ENCODE data around the gene PLXNA4. TPM values are rescaled to one million over a fixed set of nuclear protein-coding genes. Genes with fewer than 3 reads are reported as not detected.
A peak's percentile ranks its signal among the peaks of the same experiment; 100 is the strongest.

PLXNA4 gene
- total and polyA plus RNA-seq, 2 experiments from 2014 or later: 0.32 TPM; not detected in 1

DNA sequence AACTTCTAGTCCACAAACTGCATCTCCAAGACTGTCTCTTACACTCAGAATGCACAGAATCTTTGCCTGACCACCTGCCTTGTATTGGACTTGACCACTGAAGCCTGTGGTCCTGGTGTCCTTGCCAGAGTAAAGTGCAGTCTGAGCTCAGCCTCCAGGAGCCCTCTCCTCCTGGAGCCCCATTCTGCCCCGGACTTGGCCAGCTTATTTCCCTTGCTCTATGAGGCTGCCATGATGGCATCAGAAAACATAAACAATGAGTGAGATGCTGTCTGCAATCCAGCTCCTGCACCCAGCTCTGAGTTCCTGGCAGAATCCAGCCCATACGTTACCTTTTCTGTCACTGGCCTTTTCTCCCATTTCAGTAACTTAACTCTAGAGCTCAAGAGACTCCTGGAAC, 494.6 kb downstream of the PLXNA4 start:
- peaks cover 26% of the 10 kb centered on the region for H3K4me1 ChIP-seq (ENCODE audit: insufficient read depth)
- no peaks in the 10 kb centered on the region for H3K27me3 ChIP-seq (replicated peaks; ENCODE audit: insufficient read depth)
- DNase-seq: no peak
- TF ChIP-seq EZH2 (IDR thresholded peaks at IDR 0.05; ENCODE audit: insufficient read depth, poor library complexity, severe bottlenecking) (no peak), EZH2phosphoT487 (IDR thresholded peaks at IDR 0.05; ENCODE audit: insufficient read depth, low read depth) (no peak)
- no peaks in the 10 kb centered on the region for H3K36me3 ChIP-seq (ENCODE audit: low read depth)
- no peak overlapping the region for H3K4me3 ChIP-seq
- H3K4me2 ChIP-seq (ENCODE audit: unreplicated experiment): no peak overlapping the region
- WGBS, 2 experiments (ENCODE audit: low coverage in 1 of 2, low lambda C conversion rate in 2 of 2, missing lambda C conversion rate in 2 of 2): 96 to 98% methylated on average over 2 of the region's 2 CpGs
- no peak overlapping the region for H3K9ac ChIP-seq
- no peaks in the 10 kb centered on the region for H3F3A ChIP-seq (ENCODE audit: insufficient read depth)
- in situ Hi-C loops (cut with MboI): no loop called here
- no peak overlapping the region for H3K27ac ChIP-seq
- no peaks in the 10 kb centered on the region for H3K9me3 ChIP-seq (ENCODE audit: low read depth)
- no peak overlapping the region for H2AFZ ChIP-seq
- H3K79me2 ChIP-seq (ENCODE audit: insufficient read depth): no peaks in the 10 kb centered on the region
- no peaks in the 10 kb centered on the region for H4K20me1 ChIP-seq (ENCODE audit: insufficient read depth)
- no peaks in the 10 kb centered on the region for H3K9me2 ChIP-seq (ENCODE audit: insufficient read depth)

DNA sequence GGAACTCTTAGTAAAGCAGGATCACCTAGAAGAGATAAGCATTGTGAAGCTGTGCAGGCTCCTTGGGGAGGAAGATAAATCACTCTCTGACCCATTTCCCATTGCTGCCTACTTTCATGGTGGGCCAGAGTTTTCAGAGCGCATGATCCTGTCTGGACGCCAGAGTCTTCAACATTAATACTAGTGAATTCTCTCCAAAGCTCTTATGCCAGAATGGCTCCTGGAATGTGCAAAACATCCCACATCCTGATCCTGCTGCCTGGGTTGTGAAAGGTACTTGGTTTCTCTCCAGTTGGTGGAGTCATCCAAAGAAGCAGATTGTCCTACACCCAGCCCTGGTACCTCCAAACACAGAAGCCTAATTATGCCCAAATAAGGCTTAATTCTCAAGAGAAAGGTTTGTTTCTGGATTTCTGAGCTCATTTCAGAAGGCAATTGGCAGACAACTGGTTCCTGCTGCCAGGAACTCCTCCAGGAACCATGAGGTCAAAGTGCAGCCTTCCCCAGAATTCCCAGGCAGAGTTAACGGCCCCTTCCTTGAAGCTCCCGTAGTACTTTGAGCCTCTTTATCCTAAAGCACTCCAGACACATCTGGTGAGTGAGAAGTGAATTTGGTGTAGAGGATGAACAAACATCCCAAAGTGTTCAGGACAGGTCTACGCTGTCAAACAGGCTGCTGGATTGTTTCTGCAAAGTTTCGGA, 495.2 kb downstream of the PLXNA4 start:
- Histone ChIP-seq H3K4me3 (no peak overlapping the region), H3K4me1 (ENCODE audit: insufficient read depth) (peaks cover 26% of the 10 kb centered on the region)
- DNase-seq: peak; percentile 80

DNA sequence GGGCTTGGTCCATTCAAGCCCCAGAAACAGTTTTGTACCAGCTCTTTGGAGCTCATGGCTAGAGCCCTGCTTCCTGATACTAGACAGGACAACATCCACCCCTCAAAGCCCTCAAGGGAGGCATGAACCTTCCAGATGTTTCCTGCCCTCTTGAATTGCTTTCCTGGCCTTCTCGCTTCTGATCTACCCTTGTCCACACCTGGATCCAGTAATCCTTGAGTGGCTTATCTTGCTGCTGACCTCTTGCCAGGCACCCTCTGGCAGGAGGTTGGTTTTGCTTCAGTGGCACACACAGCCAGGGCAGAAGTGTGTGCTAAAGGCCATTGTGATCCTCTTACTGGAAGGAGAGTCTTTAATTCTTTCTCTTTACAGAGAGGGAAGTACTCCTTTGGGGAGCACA, 495.8 kb downstream of the PLXNA4 start:
- Histone ChIP-seq H3K79me2 (ENCODE audit: insufficient read depth) (no peaks in the 10 kb centered on the region), H3K4me3 (no peak overlapping the region), H3K36me3 (ENCODE audit: low read depth) (no peaks in the 10 kb centered on the region), H3K4me1 (ENCODE audit: insufficient read depth) (peaks cover 26% of the 10 kb centered on the region), H3K9me3 (ENCODE audit: low read depth) (no peaks in the 10 kb centered on the region), H3K9me2 (ENCODE audit: insufficient read depth) (no peaks in the 10 kb centered on the region), H3K9ac (no peak overlapping the region), H4K20me1 (ENCODE audit: insufficient read depth) (no peaks in the 10 kb centered on the region), H2AFZ (no peak overlapping the region), H3K27me3 (replicated peaks; ENCODE audit: insufficient read depth) (no peaks in the 10 kb centered on the region), H3K4me2 (ENCODE audit: unreplicated experiment) (no peak overlapping the region), H3K27ac (no peak overlapping the region), H3F3A (ENCODE audit: insufficient read depth) (no peaks in the 10 kb centered on the region)
- in situ Hi-C loops (cut with MboI): no loop called here
- TF ChIP-seq EZH2phosphoT487 (IDR thresholded peaks at IDR 0.05; ENCODE audit: insufficient read depth, low read depth) (no peak), EZH2 (IDR thresholded peaks at IDR 0.05; ENCODE audit: insufficient read depth, poor library complexity, severe bottlenecking) (no peak)
- no peak for DNase-seq
- WGBS, 2 experiments (ENCODE audit: low coverage in 1 of 2, low lambda C conversion rate in 2 of 2, missing lambda C conversion rate in 2 of 2): 69 to 92% methylated on average over 1 of the region's 1 CpG

More for the DNA sequence above, 495.2 kb downstream of the PLXNA4 start:
- H3F3A ChIP-seq (ENCODE audit: insufficient read depth): no peaks in the 10 kb centered on the region
- in situ Hi-C loops (cut with MboI): no loop called here
- no peaks in the 10 kb centered on the region for H3K79me2 ChIP-seq (ENCODE audit: insufficient read depth)
- no peak overlapping the region for H2AFZ ChIP-seq
- no peaks in the 10 kb centered on the region for H3K9me2 ChIP-seq (ENCODE audit: insufficient read depth)
- no peaks in the 10 kb centered on the region for H3K36me3 ChIP-seq (ENCODE audit: low read depth)
- H4K20me1 ChIP-seq (ENCODE audit: insufficient read depth): no peaks in the 10 kb centered on the region
- H3K9ac ChIP-seq: no peak overlapping the region
- TF ChIP-seq EZH2 (IDR thresholded peaks at IDR 0.05; ENCODE audit: insufficient read depth, poor library complexity, severe bottlenecking): no peak
- no peaks in the 10 kb centered on the region for H3K9me3 ChIP-seq (ENCODE audit: low read depth)
- WGBS, 2 experiments (ENCODE audit: low coverage in 1 of 2, low lambda C conversion rate in 2 of 2, missing lambda C conversion rate in 2 of 2): 61 to 68% methylated on average over 6 of the region's 6 CpGs
- H3K27ac ChIP-seq: no peak overlapping the region
- no peaks in the 10 kb centered on the region for H3K27me3 ChIP-seq (replicated peaks; ENCODE audit: insufficient read depth)
- H3K4me2 ChIP-seq (ENCODE audit: unreplicated experiment): no peak overlapping the region

DNA sequence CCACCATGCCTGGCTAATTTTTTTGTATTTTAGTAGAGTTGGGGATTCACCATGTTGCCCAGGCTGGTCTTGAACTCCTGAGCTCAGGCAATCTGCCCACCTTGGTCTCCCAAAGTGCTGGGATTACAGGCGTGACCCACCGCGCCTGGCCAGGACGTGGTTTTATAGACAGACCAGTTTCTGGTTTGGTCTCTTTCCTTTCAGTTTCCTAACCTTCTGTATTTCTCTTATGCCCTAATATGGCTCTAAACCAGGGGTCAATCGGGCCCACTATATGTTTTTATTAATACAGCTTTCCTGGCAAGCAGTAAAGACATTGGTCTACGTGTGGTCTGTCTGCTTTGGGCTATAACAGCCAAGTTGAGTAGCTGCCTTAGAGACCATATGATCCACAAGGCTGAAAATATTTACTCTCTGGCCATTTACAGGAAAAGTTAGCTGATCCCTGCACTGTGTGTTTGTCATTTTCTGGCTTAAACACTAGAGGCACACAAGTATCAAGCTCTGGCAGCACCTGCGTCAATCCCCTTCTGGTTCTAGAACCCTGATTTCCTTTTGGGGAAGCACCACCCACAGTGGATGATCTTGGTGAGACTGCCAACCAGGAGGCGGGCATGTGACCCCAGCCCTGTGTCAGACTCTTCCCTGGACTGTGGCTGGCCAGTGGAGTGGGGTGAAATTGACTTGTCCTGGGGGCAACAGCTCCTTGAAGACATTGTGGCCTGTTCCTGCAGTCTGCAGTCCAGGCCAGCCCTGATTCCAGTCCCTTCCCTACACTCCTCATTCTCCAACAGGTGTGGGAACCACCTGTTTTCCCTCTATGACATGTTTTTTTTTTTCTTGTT, 497.2 kb downstream of the PLXNA4 start:
- Histone ChIP-seq H3K9me2 (ENCODE audit: insufficient read depth) (no peaks in the 10 kb centered on the region), H3K9me3 (ENCODE audit: low read depth) (no peaks in the 10 kb centered on the region), H3K79me2 (ENCODE audit: insufficient read depth) (no peaks in the 10 kb centered on the region), H4K20me1 (ENCODE audit: insufficient read depth) (no peaks in the 10 kb centered on the region), H3K27ac (no peak overlapping the region), H3K4me2 (ENCODE audit: unreplicated experiment) (no peak overlapping the region), H3K4me3 (no peak overlapping the region), H2AFZ (no peak overlapping the region), H3K9ac (no peak overlapping the region), H3K36me3 (ENCODE audit: low read depth) (no peaks in the 10 kb centered on the region), H3K4me1 (ENCODE audit: insufficient read depth) (peaks cover 26% of the 10 kb centered on the region), H3F3A (ENCODE audit: insufficient read depth) (no peaks in the 10 kb centered on the region), H3K27me3 (replicated peaks; ENCODE audit: insufficient read depth) (no peaks in the 10 kb centered on the region)
- TF ChIP-seq EZH2 (IDR thresholded peaks at IDR 0.05; ENCODE audit: insufficient read depth, poor library complexity, severe bottlenecking): no peak
- no peak for TF ChIP-seq EZH2phosphoT487 (IDR thresholded peaks at IDR 0.05; ENCODE audit: insufficient read depth, low read depth)
- DNase-seq: no peak
- in situ Hi-C loops (cut with MboI): no loop called here
- 78 to 79% methylated on average over 8 of the region's 8 CpGs for WGBS, 2 experiments (ENCODE audit: low coverage in 1 of 2, low lambda C conversion rate in 2 of 2, missing lambda C conversion rate in 2 of 2)

Measured in GM23248 (cell line).